SJSA1 (cell line): ENCODE data around the gene TMEM269. TPM values are rescaled to one million over a fixed set of nuclear protein-coding genes. Genes with fewer than 3 reads are reported as not detected.
A peak's percentile ranks its signal among the peaks of the same experiment; 100 is the strongest.

ENCODE experiments used
- DNase-seq, 2 experiments: peaks; one replicate each; pipeline ENCODE4 v3.0.0-alpha.2; 2015 to 2020; ENCODE audit warnings: low spot score in 2 of 2, low read depth in 1 of 2
- H3K27ac ChIP-seq: fragments of 250-450 bp; sonication (Bioruptor Pico); 2 replicates; pipeline ENCODE4 v1.5.1; 2020; ENCODE audit warnings: mild to moderate bottlenecking, moderate library complexity
- H3K27me3 ChIP-seq: fragments of 250-450 bp; sonication (Bioruptor Pico); replicated peaks from 2 replicates; pipeline ENCODE4 v1.5.1; 2020; ENCODE audit warnings: mild to moderate bottlenecking, moderate library complexity
- H3K36me3 ChIP-seq: fragments of 250-450 bp; sonication (Bioruptor Pico); 2 replicates; pipeline ENCODE4 v1.5.1; 2020; ENCODE audit warnings: mild to moderate bottlenecking
- H3K4me1 ChIP-seq: fragments of 250-450 bp; sonication (Bioruptor Pico); replicated peaks from 2 replicates; pipeline ENCODE4 v1.6.1; 2021; ENCODE audit warnings: mild to moderate bottlenecking
- H3K4me3 ChIP-seq: fragments of 250-450 bp; sonication (Bioruptor Pico); 2 replicates; pipeline ENCODE4 v1.5.1; 2020; ENCODE audit warnings: mild to moderate bottlenecking
- H3K9me3 ChIP-seq: fragments of 250-450 bp; sonication (Bioruptor Pico); replicated peaks from 2 replicates; pipeline ENCODE4 v1.5.1; 2020; ENCODE audit warnings: mild to moderate bottlenecking
- total RNA-seq: library from RNA; depleted of rRNA; stranded (reverse); fragments of >200 nt; shearing (Covaris generic); gene quantifications from 2 replicates; pipeline ENCODE4 v1.2.3, GENCODE V29; 2014

Gene TMEM269
- total RNA-seq, 1 experiment from 2014 or later: not detected

DNA sequence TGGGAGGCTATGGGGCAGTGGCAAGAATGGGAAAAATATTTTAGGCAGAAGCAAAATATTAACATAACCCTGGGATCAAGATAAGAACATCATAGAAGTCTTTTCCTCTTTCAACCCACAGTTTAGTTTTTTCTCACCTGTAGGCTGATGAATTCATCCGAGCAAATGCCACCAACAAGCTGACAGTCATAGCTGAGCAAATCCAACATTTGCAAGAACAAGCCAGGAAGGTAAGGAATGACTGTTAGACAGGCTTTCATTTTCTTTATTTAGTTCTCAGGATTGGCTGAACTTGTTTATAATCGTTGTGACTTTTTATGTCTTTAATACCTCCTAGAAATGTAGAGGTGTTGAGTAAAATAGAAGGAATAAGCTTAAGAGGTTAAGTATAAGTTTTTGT is 11.4 kb upstream of the TMEM269 start:
- H3K36me3 ChIP-seq: peaks cover 64% of the 10 kb centered on the region
- no peaks in the 10 kb centered on the region for H3K4me1 ChIP-seq
- H3K4me3 ChIP-seq: no peak overlapping the region
- H3K9me3 ChIP-seq: no peaks in the 10 kb centered on the region
- DNase-seq: no peak
- no peak overlapping the region for H3K27ac ChIP-seq
- H3K27me3 ChIP-seq: no peaks in the 10 kb centered on the region

DNA sequence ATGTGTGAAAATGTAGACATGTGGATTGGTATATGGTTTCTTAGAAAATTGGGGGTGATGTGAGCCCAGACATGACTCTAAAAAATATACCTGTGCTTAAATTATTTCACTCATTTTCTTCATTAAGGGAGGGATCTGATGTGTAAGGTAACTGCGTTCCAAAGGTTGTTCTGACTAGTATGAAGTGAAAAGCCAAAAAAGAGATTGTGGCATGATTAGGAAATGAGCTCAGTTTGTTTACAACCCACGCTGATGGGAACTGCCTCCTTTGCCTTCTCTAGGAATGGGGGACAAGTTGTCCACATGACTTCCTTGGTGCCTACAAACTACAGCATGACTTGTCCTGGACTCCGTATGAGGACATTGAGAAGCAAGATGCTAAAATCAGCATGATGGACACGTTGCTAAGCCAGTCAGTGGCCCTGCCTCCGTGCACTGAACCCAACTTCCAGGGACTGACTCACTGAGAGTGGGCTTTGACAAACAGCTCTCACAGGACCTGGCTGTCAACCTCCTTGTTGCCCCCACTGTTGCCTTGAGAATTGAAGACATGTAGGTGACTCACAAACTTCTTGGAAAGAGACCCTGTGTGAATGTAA is 9.8 kb upstream of the TMEM269 start:
- no peaks in the 10 kb centered on the region for H3K9me3 ChIP-seq
- H3K36me3 ChIP-seq: peaks cover 68% of the 10 kb centered on the region
- H3K4me3 ChIP-seq: no peak overlapping the region
- H3K27ac ChIP-seq: no peak overlapping the region
- no peak for DNase-seq
- no peaks in the 10 kb centered on the region for H3K4me1 ChIP-seq
- H3K27me3 ChIP-seq: no peaks in the 10 kb centered on the region

DNA sequence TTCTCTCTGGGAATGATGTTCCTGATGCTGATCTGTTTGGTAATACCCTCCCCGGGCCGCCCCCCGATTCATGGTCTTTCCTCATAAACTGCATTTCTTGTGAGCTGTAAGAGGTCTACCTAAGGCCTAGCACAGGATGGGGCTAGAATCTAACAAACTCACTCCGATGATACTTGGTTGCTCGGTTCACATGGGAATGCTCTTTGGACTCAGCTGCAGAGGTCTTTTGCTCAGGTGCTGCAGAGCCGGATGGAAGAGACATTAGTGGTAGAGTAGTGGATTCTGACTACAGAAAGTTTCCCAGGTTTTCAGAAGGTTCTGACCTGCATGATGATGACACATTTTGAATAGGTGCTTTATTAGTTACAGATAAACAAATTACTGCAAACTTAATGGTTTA is 8.3 kb upstream of the TMEM269 start:
- Histone ChIP-seq H3K27ac (no peak overlapping the region), H3K4me3 (no peak overlapping the region), H3K9me3 (no peaks in the 10 kb centered on the region), H3K36me3 (peaks cover 70% of the 10 kb centered on the region), H3K27me3 (no peaks in the 10 kb centered on the region), H3K4me1 (no peaks in the 10 kb centered on the region)
- no peak for DNase-seq

DNA sequence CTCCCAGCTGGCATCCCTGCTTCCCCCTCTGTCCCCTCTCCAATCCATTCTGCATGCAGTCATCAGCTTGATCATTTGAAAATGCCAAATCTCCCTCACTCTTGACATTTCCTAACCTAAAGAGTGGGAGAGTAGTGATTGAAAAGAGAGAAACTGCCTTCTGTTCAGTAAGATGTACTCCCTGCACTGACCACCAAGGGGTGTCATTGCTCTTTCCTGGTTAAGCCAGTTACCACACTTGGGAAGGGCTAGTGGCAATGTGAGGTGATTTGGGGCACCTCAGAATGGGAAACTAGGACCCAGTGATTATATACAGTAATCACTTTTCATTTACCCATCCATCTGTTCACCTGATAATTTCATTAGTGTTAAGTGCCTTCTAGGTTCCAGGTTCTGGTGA is 6.9 kb upstream of the TMEM269 start:
- Histone ChIP-seq H3K36me3 (peaks cover 71% of the 10 kb centered on the region), H3K27me3 (no peaks in the 10 kb centered on the region), H3K4me1 (no peaks in the 10 kb centered on the region), H3K9me3 (no peaks in the 10 kb centered on the region), H3K4me3 (no peak overlapping the region), H3K27ac (no peak overlapping the region)
- peak in 1 of 2 experiments; percentile 18 for DNase-seq

DNA sequence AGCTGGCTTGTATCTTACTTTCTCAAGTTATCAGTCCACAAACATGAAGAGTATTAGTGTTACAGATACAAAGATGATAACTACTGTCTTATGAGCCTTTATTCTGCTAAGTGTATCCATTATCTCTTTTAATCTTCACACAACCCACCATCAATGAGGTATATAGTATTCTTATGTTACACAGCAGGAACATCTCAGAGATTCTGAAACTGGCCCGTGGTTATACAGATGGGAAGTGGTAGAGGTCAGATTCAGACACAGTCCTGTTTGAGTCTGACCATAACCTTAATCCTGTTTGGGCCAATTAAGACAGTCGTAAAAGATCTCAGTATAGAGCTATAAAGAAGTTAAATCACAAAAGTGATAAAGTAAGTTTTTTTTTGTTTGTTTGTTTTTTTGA is 5.1 kb upstream of the TMEM269 start:
- no peaks in the 10 kb centered on the region for H3K9me3 ChIP-seq
- H3K27ac ChIP-seq: no peak overlapping the region
- H3K4me1 ChIP-seq: no peaks in the 10 kb centered on the region
- no peak overlapping the region for H3K4me3 ChIP-seq
- H3K36me3 ChIP-seq: peaks cover 63% of the 10 kb centered on the region
- no peaks in the 10 kb centered on the region for H3K27me3 ChIP-seq
- no peak for DNase-seq

DNA sequence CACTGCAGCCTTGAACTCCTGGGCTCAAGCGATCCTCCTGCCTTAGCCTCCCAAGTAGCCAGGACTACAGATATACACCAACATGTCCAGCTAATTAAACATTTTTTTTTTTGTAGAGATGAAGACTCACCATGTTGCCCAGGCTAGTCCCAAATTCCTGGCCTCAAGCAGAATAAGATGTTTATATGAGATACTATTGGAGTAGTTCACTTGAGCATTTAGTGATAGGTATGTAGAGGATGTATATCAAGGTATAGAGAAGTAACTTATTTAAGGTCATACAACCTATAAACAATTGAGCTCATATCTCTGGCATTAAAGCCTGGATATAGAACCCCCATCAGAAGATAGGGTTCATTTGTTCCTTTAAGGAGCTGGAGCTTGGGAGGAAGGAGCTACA is 4.6 kb upstream of the TMEM269 start:
- peaks cover 58% of the 10 kb centered on the region for H3K36me3 ChIP-seq
- no peaks in the 10 kb centered on the region for H3K9me3 ChIP-seq
- H3K4me1 ChIP-seq: peaks cover 3% of the 10 kb centered on the region; the same call in 1 of the 2 replicates
- no peak overlapping the region for H3K27ac ChIP-seq
- H3K4me3 ChIP-seq: no peak overlapping the region
- DNase-seq: no peak
- H3K27me3 ChIP-seq: no peaks in the 10 kb centered on the region

DNA sequence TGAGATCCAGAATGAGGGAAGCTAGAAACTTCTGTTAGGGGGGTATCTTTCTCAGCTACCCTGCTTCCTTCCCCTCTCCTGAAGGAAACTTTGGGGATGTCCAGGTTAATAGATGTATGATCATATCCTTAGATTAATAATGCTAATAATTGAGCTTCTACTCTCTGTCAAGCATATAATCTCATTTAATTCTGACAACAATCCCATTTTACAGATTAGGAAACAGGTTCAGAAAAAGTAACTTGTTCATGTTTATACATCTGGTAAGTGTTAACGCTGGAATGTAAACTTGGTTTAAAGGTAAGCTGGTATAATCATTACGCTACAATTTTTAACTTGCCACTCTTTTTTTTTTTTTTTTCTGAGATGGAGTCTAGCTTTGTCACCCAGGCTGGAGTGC is 1.7 kb upstream of the TMEM269 start:
- no peak for DNase-seq
- Histone ChIP-seq H3K4me1 (peaks cover 4% of the 10 kb centered on the region; the same call in 1 of the 2 replicates), H3K27me3 (no peaks in the 10 kb centered on the region), H3K4me3 (no peak overlapping the region), H3K36me3 (peaks cover 34% of the 10 kb centered on the region), H3K27ac (no peak overlapping the region), H3K9me3 (no peaks in the 10 kb centered on the region)

DNA sequence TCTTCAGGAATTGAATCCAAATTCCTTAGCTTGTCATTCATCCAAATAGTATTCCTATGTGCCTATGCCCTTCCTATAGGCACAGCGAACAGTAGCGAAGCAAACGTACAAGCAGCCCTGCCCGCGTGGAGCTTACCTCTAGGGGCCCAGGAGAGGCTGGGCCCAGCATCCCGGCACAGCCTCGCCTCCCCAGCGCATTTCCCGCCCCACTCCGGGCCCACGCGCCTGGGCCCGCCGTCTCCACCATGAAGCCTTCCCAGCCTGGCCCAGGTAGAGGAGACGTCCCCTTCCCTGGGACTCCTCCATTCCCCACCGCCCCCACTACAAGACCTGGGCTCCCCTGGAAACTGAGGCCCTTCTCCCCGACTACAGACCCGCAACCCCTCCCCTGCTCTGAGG is 245 bp upstream of the TMEM269 start:
- Histone ChIP-seq H3K4me1 (peaks cover 4% of the 10 kb centered on the region; the same call in 1 of the 2 replicates), H3K36me3 (peaks cover 26% of the 10 kb centered on the region), H3K27me3 (no peaks in the 10 kb centered on the region), H3K27ac (no peak overlapping the region), H3K4me3 (no peak overlapping the region), H3K9me3 (no peaks in the 10 kb centered on the region)
- DNase-seq: no peak

DNA sequence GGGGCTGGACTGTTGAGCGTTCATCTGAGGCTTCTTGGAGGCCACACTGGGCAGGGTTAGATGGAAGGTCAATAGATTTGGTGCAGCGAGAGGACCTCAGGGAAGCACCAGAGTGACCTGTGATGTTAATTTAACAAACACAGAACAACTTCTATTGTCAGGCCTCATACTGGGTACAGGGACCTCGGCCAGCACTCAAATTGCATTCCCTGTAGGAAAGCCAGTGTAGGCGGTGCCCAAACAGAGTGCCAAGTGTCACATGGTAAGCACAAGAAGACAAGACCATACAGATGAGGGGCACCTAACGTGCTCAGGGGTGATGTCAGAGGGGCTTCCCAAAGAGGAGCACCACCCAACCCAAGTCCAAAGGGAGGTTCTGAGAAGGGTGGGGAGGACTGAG is 1.3 kb downstream of the TMEM269 start:
- peaks cover 4% of the 10 kb centered on the region; the same call in 1 of the 2 replicates for H3K4me1 ChIP-seq
- peaks cover 17% of the 10 kb centered on the region for H3K36me3 ChIP-seq
- no peak for DNase-seq
- H3K9me3 ChIP-seq: no peaks in the 10 kb centered on the region
- no peak overlapping the region for H3K4me3 ChIP-seq
- no peaks in the 10 kb centered on the region for H3K27me3 ChIP-seq
- H3K27ac ChIP-seq: no peak overlapping the region

DNA sequence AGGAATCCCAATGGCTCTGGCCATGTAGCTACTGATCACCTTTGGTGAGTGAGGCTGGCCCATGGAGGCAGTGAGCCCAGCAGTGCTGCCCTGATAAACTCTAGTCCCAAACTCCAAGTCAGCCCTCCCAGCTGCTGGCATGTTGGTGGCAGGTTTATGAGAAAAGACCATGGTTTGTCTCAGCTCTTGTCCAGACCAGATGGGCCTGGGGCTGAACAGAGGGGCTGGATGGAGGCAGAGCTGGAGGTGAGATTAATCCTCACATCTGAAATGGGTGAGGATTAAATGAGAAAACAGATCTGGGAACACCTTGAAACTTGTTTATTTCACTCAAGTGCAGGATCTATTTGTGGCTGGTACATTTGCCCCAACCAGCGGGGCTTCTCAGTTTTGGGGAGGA is 3.2 kb downstream of the TMEM269 start:
- DNase-seq: no peak
- no peaks in the 10 kb centered on the region for H3K27me3 ChIP-seq
- H3K27ac ChIP-seq: no peak overlapping the region
- H3K9me3 ChIP-seq: no peaks in the 10 kb centered on the region
- no peak overlapping the region for H3K4me3 ChIP-seq
- peaks cover 5% of the 10 kb centered on the region for H3K36me3 ChIP-seq
- H3K4me1 ChIP-seq: peaks cover 4% of the 10 kb centered on the region; the same call in 1 of the 2 replicates

DNA sequence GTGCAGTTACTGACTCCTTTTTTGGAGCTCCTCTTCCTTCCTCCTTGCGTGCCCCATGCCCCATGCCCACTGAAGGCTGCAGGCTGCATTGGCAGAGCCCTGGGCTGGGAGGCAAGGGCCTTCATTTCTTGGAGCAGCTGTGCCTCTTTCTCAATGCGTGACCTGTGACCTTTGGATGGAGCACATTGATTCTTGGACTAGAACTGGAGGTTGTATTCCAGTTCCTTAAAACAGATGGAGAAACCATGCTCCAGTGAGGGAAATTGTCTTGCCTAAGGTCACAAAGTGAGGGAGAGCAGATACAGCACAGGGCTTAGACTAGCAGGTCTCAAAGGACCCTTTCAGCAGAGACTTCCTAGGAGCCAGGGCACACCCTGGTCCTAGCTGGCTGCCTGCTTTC is 9.0 kb downstream of the TMEM269 start:
- DNase-seq: no peak
- no peak overlapping the region for H3K27ac ChIP-seq

DNA sequence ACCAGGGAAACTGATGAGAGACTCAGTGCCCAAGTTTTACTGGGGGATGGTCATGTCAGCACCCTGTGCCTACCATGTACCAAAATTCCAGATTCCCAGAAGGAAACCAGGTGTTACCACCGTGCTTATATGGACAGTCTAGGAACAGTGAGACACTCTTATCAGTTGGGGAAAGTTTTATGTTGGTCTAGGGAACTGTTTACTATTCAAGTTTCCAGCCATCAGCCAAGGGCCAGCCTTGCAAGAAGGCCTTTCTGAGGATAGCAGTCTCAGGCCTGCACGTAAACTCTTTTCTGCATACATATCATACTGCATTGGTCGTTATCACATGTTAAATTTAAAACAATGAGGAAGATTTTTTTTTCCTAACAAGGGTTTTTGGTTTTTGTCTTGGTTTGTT is 12.6 kb downstream of the TMEM269 start:
- H3K4me1 ChIP-seq: no peaks in the 10 kb centered on the region
- 0 out of 2 replicates have a peak, but pooled peaks cover 4% of the 10 kb centered on the region for H3K27me3 ChIP-seq
- no peaks in the 10 kb centered on the region for H3K9me3 ChIP-seq
- H3K4me3 ChIP-seq: no peak overlapping the region
- DNase-seq: no peak
- no peak overlapping the region for H3K27ac ChIP-seq
- H3K36me3 ChIP-seq: no peaks in the 10 kb centered on the region

More for the DNA sequence above, 9.0 kb downstream of the TMEM269 start:
- Histone ChIP-seq H3K27me3 (no peaks in the 10 kb centered on the region), H3K36me3 (no peaks in the 10 kb centered on the region), H3K9me3 (no peaks in the 10 kb centered on the region), H3K4me3 (no peak overlapping the region), H3K4me1 (no peaks in the 10 kb centered on the region)

DNA sequence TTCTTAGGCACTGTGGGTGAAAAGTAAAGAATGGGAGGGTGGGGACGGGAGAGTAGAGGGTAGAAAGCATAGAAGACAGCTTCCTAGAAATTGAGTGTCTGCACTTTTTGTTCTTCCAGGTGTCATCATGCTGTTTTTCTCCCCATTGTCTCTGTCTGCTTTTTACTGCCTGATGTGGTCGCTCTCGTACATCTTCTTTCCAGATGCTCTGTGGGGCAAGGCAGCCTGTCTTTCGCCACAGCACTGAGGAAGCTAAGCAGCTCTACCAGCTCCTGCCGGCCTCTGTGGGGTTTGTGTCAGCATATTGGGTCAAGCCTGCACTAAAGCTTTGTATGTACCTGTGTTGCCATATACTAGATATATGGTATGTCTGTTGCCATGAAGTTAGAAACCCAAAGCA is 13.2 kb downstream of the TMEM269 start:
- H3K4me1 ChIP-seq: no peaks in the 10 kb centered on the region
- H3K27me3 ChIP-seq: 0 out of 2 replicates have a peak, but pooled peaks cover 4% of the 10 kb centered on the region
- no peaks in the 10 kb centered on the region for H3K36me3 ChIP-seq
- H3K4me3 ChIP-seq: no peak overlapping the region
- no peaks in the 10 kb centered on the region for H3K9me3 ChIP-seq
- H3K27ac ChIP-seq: no peak overlapping the region
- DNase-seq: no peak

DNA sequence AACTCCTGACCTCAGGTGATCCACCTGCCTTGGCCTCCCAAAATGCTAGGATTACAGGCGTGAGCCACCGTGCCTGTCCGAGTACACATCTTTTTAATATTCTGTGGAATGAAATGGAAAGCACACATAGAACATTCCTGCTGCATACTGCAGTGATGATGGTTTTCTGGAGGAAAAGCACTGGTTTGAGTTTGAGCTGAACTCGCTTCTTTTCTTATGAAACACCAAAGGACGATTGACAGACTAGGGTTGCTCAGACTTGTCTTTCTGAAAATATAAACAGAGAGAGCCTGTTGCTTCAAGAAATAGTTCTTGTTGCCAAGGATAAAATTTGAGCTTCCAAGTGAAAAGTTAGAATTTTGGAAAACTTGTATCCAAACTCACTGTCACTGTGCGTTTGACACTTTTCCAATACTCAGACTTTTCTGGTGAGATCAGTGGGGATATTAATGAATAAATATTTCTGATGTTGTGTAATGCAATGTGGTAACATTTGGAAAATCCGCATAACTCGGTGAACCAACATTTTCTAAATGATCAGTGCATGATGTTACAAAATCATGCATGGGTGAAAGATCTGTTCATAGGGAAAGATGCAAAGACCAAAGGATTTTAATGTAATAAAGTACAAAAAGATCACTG is 17.2 kb downstream of the TMEM269 start:
- Histone ChIP-seq H3K36me3 (peaks cover 7% of the 10 kb centered on the region; the same call in 1 of the 2 replicates), H3K27me3 (0 out of 2 replicates have a peak, but pooled peaks cover 4% of the 10 kb centered on the region), H3K4me3 (no peak overlapping the region), H3K4me1 (no peaks in the 10 kb centered on the region), H3K9me3 (0 out of 2 replicates have a peak, but pooled peaks cover 3% of the 10 kb centered on the region), H3K27ac (no peak overlapping the region)
- DNase-seq: no peak
